Thoracic aorta (tissue), 2 donors: ENCODE results near the gene TBL1X. TPM values are rescaled to one million over a fixed set of nuclear protein-coding genes. Genes with fewer than 3 reads are reported as not detected.

ENCODE experiments used
- ATAC-seq: fragments of 150-250 bp; one replicate; pipeline ENCODE4 v1.8.0; 2017; ENCODE audit warnings: low read depth; ENCODE audit not compliant: insufficient number of reproducible peaks, low FRiP score
- DNase-seq: peaks from one replicate; pipeline ENCODE4 v3.0.0-alpha.2; 2020; ENCODE audit warnings: low spot score
- H3K27ac ChIP-seq, 2 donors: fragments of 200-600 bp; sonication (generic); 1 replicate in 1 of 2; 2 replicates in 1 of 2; pipeline ENCODE4 v1.5.1; 2016; ENCODE audit warnings: mild to moderate bottlenecking in 2 of 2, moderate library complexity in 2 of 2
- H3K27me3 ChIP-seq: fragments of 200-600 bp; sonication (generic); replicated peaks from 2 replicates; pipeline ENCODE4 v1.6.0; 2016; ENCODE audit warnings: mild to moderate bottlenecking; ENCODE audit not compliant: insufficient read depth
- H3K36me3 ChIP-seq: fragments of 200-600 bp; sonication (generic); one replicate; pipeline ENCODE4 v1.5.1; 2016
- H3K4me1 ChIP-seq, 2 donors: fragments of 200-600 bp; sonication (generic); 1 replicate in 1 of 2; 2 replicates in 1 of 2; pipeline versions ENCODE4 v1.5.1 to v1.6.0; 2016; ENCODE audit warnings: low read depth in 2 of 2, mild to moderate bottlenecking in 1 of 2; ENCODE audit not compliant: control insufficient read depth in 1 of 2
- H3K4me3 ChIP-seq: fragments of 200-600 bp; sonication (generic); 2 replicates; pipeline ENCODE4 v1.5.1; 2016; ENCODE audit warnings: mild to moderate bottlenecking
- H3K9me3 ChIP-seq: fragments of 200-600 bp; sonication (generic); 2 replicates; pipeline ENCODE4 v1.5.1; 2016
- total RNA-seq, 2 donors: library from RNA; depleted of rRNA; stranded (reverse); fragments of >200 nt; gene quantifications; one replicate each; pipeline versions ENCODE4 v1.1.0 to v1.2.3, GENCODE V29; 2016
- TF ChIP-seq, protein P1 (sequence below): fragments of 200-600 bp; sonication (generic); IDR thresholded peaks from one replicate; pipeline ENCODE4 v1.5.1; 2019; ENCODE audit warnings: antibody characterized with exemption

Gene TBL1X
- total RNA-seq, 2 donors from 2014 or later, result 37.9 to 39.7 TPM

GRCh38 chrX:9654929-9655328, 190.1 kb downstream of the TBL1X start:
- ATAC-seq, result no peak
- H3K9me3 ChIP-seq, result no peaks in the 10 kb centered on the region
- H3K27me3 ChIP-seq, result no peaks in the 10 kb centered on the region
- H3K27ac ChIP-seq, result no peak overlapping the region
- no peak for DNase-seq
- H3K36me3 ChIP-seq, result no peaks in the 10 kb centered on the region
- TF ChIP-seq, protein P1, sequence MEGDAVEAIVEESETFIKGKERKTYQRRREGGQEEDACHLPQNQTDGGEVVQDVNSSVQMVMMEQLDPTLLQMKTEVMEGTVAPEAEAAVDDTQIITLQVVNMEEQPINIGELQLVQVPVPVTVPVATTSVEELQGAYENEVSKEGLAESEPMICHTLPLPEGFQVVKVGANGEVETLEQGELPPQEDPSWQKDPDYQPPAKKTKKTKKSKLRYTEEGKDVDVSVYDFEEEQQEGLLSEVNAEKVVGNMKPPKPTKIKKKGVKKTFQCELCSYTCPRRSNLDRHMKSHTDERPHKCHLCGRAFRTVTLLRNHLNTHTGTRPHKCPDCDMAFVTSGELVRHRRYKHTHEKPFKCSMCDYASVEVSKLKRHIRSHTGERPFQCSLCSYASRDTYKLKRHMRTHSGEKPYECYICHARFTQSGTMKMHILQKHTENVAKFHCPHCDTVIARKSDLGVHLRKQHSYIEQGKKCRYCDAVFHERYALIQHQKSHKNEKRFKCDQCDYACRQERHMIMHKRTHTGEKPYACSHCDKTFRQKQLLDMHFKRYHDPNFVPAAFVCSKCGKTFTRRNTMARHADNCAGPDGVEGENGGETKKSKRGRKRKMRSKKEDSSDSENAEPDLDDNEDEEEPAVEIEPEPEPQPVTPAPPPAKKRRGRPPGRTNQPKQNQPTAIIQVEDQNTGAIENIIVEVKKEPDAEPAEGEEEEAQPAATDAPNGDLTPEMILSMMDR, result no peak
- peaks cover 0 to 2% of the 10 kb centered on the region in 2 donors for H3K4me1 ChIP-seq
- H3K4me3 ChIP-seq, result no peak overlapping the region

DNA sequence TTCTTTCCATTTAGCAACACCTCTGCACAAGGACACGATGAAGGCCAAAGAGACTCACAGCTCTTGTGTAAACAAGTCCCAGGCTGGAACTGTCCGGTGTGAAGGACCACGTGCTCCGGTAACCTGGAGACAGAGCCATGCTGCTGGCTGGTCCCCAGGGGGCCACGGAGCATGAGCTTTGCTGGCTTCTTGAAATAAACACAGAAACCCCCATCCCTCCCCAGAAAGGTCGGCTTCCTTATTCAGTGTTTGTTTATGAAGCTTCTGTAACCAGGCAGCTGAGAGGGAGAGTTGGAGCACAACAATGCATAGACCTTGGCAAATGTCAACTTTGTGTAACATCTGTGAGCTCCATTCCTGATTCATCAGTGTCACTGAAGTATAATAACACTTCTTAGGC, 191.4 kb downstream of the TBL1X start:
- no peak for ATAC-seq
- DNase-seq, result no peak
- H3K4me3 ChIP-seq, result no peak overlapping the region
- H3K27me3 ChIP-seq, result no peaks in the 10 kb centered on the region
- TF ChIP-seq, protein P1, result no peak
- H3K36me3 ChIP-seq, result no peaks in the 10 kb centered on the region
- no peak overlapping the region for H3K27ac ChIP-seq
- no peaks in the 10 kb centered on the region for H3K4me1 ChIP-seq
- no peaks in the 10 kb centered on the region for H3K9me3 ChIP-seq

DNA sequence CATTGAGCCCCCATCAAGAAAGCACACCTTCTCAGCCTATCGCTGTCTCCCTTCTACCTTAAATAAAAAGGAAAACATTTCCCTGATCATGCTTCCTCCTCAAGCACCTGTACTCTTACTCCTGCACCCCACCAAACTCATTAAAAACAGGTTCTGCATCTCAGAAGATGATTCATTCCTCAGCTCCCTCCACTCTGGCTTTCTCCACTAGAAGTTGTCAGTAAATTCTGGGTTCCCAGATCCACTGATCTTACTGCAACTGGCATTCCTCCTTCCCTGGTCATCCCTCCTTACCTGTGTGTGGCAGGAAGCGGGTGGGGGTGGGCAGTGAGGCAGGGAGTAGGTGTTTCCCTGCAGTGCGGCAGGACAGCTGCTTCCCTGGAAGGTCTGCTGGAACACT, 192.0 kb downstream of the TBL1X start:
- H3K36me3 ChIP-seq, result no peaks in the 10 kb centered on the region
- H3K4me3 ChIP-seq, result no peak overlapping the region
- TF ChIP-seq, protein P1, result no peak
- H3K9me3 ChIP-seq, result no peaks in the 10 kb centered on the region
- no peaks in the 10 kb centered on the region for H3K4me1 ChIP-seq
- H3K27ac ChIP-seq, result no peak overlapping the region
- no peak for ATAC-seq
- no peak for DNase-seq
- no peaks in the 10 kb centered on the region for H3K27me3 ChIP-seq

GRCh38 chrX:9657590-9658256, 192.9 kb downstream of the TBL1X start:
- TF ChIP-seq, protein P1, result no peak
- Histone ChIP-seq H3K9me3 (no peaks in the 10 kb centered on the region), H3K27ac (no peak overlapping the region), H3K4me1 (no peaks in the 10 kb centered on the region), H3K27me3 (no peaks in the 10 kb centered on the region), H3K4me3 (no peak overlapping the region), H3K36me3 (no peaks in the 10 kb centered on the region)
- no peak for ATAC-seq
- DNase-seq, result no peak

DNA sequence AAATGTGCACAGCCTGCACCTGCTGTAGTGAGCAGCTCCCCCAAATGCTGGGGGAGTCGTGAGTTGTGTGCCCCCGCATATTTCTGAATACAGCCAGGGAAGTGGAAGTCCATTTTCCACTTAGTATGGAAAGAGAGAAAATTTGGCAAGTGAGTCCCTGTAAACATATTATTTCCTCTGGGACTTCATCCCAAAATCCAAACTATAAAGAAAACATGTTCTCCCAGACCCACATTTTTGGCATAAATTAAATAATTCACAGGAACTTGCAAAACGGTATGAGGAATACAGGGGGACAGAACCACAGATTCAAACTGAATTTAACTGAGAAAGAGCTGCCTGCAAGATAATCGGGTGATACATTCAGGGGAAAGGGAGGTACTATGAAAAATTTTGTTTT, 193.6 kb downstream of the TBL1X start:
- H3K27me3 ChIP-seq, result no peaks in the 10 kb centered on the region
- TF ChIP-seq, protein P1, result no peak
- H3K36me3 ChIP-seq, result no peaks in the 10 kb centered on the region
- no peaks in the 10 kb centered on the region for H3K9me3 ChIP-seq
- DNase-seq (no peak), ATAC-seq (no peak)
- H3K4me1 ChIP-seq, result no peaks in the 10 kb centered on the region
- no peak overlapping the region for H3K27ac ChIP-seq
- no peak overlapping the region for H3K4me3 ChIP-seq
